ENCODE results near the gene RCN1. TPM values are rescaled to one million over a fixed set of nuclear protein-coding genes. Genes with fewer than 3 reads are reported as not detected.

The RCN1 gene
- total and polyA plus RNA-seq, 8 donors, result 99.7 to 229 (median 192) TPM

- Histone ChIP-seq H3K9me3 (no peaks in the 10 kb centered on the region), H3K27me3 (no peaks in the 10 kb centered on the region), H3K27ac (no peak overlapping the region), H3K36me3 (no peaks in the 10 kb centered on the region), H3K4me1 (no peaks in the 10 kb centered on the region), H3K4me3 (no peak overlapping the region)
- intact Hi-C loops (cut with DNase I), result no loop called here
- ATAC-seq (no peak), DNase-seq (no peak)
- TF ChIP-seq CTCF (IDR thresholded peaks at IDR 0.05), result no peak
These were observed 63.4 kb downstream of the RCN1 start for GRCh38 chr11:32154275-32154674.

Data from left lung (tissue), 10 donors.